ENCODE results near the gene STYXL1.
"Not testable (repeated sequence)": the region's sequence is repeated elsewhere in the genome, so short reads cannot be mapped to it uniquely, and the experiment has no call there.

Gene STYXL1

GRCh38 chr7:76049295-76049694 lies 1.5 kb upstream of the STYXL1 start:
- no peak for DNase-seq (ENCODE audit: low read depth)
- H3K4me3 ChIP-seq (ENCODE audit: control insufficient read depth, low read depth, low read length) = peak overlapping the region; percentile 100

GRCh38 chr7:76048668-76048988 lies 828 bp upstream of the STYXL1 start:
- TF ChIP-seq CTCF (conservative IDR thresholded peaks at IDR 0.05; ENCODE audit: control insufficient read depth, insufficient read depth, low read depth, low read length) = no peak
- DNase-seq (ENCODE audit: low read depth) = no peak
- peak overlapping the region; percentile 100 for H3K4me3 ChIP-seq (ENCODE audit: control insufficient read depth, low read depth, low read length)

More at GRCh38 chr7:76049295-76049694, 1.5 kb upstream of the STYXL1 start:
- TF ChIP-seq CTCF (conservative IDR thresholded peaks at IDR 0.05; ENCODE audit: control insufficient read depth, insufficient read depth, low read depth, low read length) = no peak

- TF ChIP-seq CTCF (conservative IDR thresholded peaks at IDR 0.05; ENCODE audit: control insufficient read depth, insufficient read depth, low read depth, low read length) = no peak
- DNase-seq (ENCODE audit: low read depth) = peak; percentile 15
- H3K4me3 ChIP-seq (ENCODE audit: control insufficient read depth, low read depth, low read length) = peak overlapping the region; percentile 100
Measured at GRCh38 chr7:76047305-76047810, 442 bp downstream of the STYXL1 start.

GRCh38 chr7:76044375-76044865 lies 3.4 kb downstream of the STYXL1 start:
- H3K4me3 ChIP-seq (ENCODE audit: control insufficient read depth, low read depth, low read length) = no peak overlapping the region
- no peak for DNase-seq (ENCODE audit: low read depth)
- TF ChIP-seq CTCF (conservative IDR thresholded peaks at IDR 0.05; ENCODE audit: control insufficient read depth, insufficient read depth, low read depth, low read length) = no peak

- no peak for DNase-seq (ENCODE audit: low read depth)
- TF ChIP-seq CTCF (conservative IDR thresholded peaks at IDR 0.05; ENCODE audit: control insufficient read depth, insufficient read depth, low read depth, low read length) = no peak
- no peak overlapping the region for H3K4me3 ChIP-seq (ENCODE audit: control insufficient read depth, low read depth, low read length)
Measured at GRCh38 chr7:76040126-76040525, 7.7 kb downstream of the STYXL1 start.

GRCh38 chr7:76037310-76037709 lies 10.5 kb downstream of the STYXL1 start:
- peak; percentile 97 for DNase-seq (ENCODE audit: low read depth)
- no peak overlapping the region for H3K4me3 ChIP-seq (ENCODE audit: control insufficient read depth, low read depth, low read length)
- TF ChIP-seq CTCF (conservative IDR thresholded peaks at IDR 0.05; ENCODE audit: control insufficient read depth, insufficient read depth, low read depth, low read length) = no peak

GRCh38 chr7:76031964-76032363 lies 15.8 kb downstream of the STYXL1 start:
- no peak for TF ChIP-seq CTCF (conservative IDR thresholded peaks at IDR 0.05; ENCODE audit: control insufficient read depth, insufficient read depth, low read depth, low read length)
- no peak for DNase-seq (ENCODE audit: low read depth)
- no peak overlapping the region for H3K4me3 ChIP-seq (ENCODE audit: control insufficient read depth, low read depth, low read length)

GRCh38 chr7:76029682-76030081 lies 18.1 kb downstream of the STYXL1 start:
- not testable (repeated sequence) for DNase-seq (ENCODE audit: low read depth); H3K4me3 ChIP-seq (ENCODE audit: control insufficient read depth, low read depth, low read length)

Data from fibroblast of mammary gland (primary cell).